ENCODE data around the gene COX15.
"Not testable (repeated sequence)": the region's sequence is repeated elsewhere in the genome, so short reads cannot be mapped to it uniquely, and the experiment has no call there.

COX15 gene

DNA sequence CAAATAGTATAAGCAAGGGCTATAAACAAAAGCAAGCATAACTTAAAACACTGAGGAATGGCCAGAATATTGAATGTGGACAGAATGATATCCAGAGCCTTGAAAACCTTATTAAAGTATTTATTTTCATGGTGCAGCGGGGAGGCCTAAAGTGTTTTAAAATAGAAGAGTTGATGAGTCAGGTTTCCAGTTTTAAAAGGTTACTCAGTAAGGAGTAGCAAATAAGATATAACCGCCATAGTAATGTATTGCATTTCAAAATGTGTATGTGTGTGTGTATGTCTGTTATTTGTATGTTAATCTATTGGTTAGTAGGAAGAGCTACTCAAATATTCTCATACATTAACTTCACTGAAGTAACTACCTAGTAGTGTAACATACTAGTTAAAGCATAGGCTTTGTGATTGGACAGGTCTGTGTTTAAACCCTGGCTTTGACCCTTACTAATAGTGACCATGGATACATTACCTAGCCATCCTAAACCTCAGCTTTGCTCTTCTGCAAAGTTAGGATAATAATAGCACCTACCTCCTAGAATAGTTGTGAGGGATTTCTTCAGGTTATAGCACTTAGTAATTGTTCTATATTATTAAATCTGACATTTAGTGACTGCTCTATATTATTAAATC is 17.0 kb upstream of the COX15 start:
- no peak for TF ChIP-seq CTCF (IDR thresholded peaks at IDR 0.05; ENCODE audit: low read depth, low read length)
- H3K27ac ChIP-seq: no peak overlapping the region
- H3K9me3 ChIP-seq (ENCODE audit: severe bottlenecking): no peaks in the 10 kb centered on the region
- no peak overlapping the region for H3K4me3 ChIP-seq (ENCODE audit: low read depth, low read length)
- no peaks in the 10 kb centered on the region for H3K27me3 ChIP-seq (ENCODE audit: insufficient read depth, low read depth, severe bottlenecking)
- H3K36me3 ChIP-seq: peaks cover 68% of the 10 kb centered on the region
- DNase-seq: no peak

GRCh38 chr10:99746166-99746565 is 14.2 kb upstream of the COX15 start:
- not testable (repeated sequence) for H3K27ac ChIP-seq; DNase-seq; H3K9me3 ChIP-seq (ENCODE audit: severe bottlenecking); H3K4me3 ChIP-seq (ENCODE audit: low read depth, low read length); H3K27me3 ChIP-seq (ENCODE audit: insufficient read depth, low read depth, severe bottlenecking)
- peaks cover 82% of the 10 kb centered on the region for H3K36me3 ChIP-seq

- Histone ChIP-seq H3K4me3 (ENCODE audit: low read depth, low read length) (no peak overlapping the region), H3K27ac (no peak overlapping the region), H3K9me3 (ENCODE audit: severe bottlenecking) (peaks cover 4% of the 10 kb centered on the region), H3K27me3 (ENCODE audit: insufficient read depth, low read depth, severe bottlenecking) (no peaks in the 10 kb centered on the region), H3K36me3 (peaks cover 87% of the 10 kb centered on the region)
- no peak for DNase-seq
- no peak for TF ChIP-seq CTCF (IDR thresholded peaks at IDR 0.05; ENCODE audit: low read depth, low read length)
Observed at GRCh38 chr10:99743841-99744240, 11.9 kb upstream of the COX15 start.

DNA sequence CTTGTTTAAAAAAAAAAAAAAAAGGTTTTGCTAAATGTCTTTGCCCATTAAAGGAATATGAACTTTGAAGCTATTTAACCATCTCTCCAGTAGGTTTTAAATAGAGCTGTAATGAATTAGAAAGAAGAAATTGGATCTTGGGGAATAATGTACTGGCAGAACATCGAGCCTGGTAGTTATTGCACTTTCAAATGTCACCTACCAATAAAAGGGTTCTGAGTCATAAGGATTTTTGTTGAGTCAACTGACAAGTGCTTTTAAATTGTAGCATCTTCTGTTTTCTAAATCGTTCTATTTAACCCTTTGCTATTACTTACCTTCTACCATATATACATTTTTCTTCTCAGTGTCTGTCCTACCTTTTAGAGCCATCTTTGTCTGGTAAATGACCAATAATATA is 10.8 kb upstream of the COX15 start:
- no peaks in the 10 kb centered on the region for H3K27me3 ChIP-seq (ENCODE audit: insufficient read depth, low read depth, severe bottlenecking)
- no peak overlapping the region for H3K4me3 ChIP-seq (ENCODE audit: low read depth, low read length)
- DNase-seq: no peak
- H3K27ac ChIP-seq: no peak overlapping the region
- no peak for TF ChIP-seq CTCF (IDR thresholded peaks at IDR 0.05; ENCODE audit: low read depth, low read length)
- peaks cover 4% of the 10 kb centered on the region for H3K9me3 ChIP-seq (ENCODE audit: severe bottlenecking)
- peaks cover 83% of the 10 kb centered on the region for H3K36me3 ChIP-seq

- Histone ChIP-seq H3K27me3 (ENCODE audit: insufficient read depth, low read depth, severe bottlenecking) (no peaks in the 10 kb centered on the region), H3K27ac (no peak overlapping the region), H3K9me3 (ENCODE audit: severe bottlenecking) (peaks cover 4% of the 10 kb centered on the region), H3K4me3 (ENCODE audit: low read depth, low read length) (no peak overlapping the region), H3K36me3 (peaks cover 83% of the 10 kb centered on the region)
- no peak for TF ChIP-seq CTCF (IDR thresholded peaks at IDR 0.05; ENCODE audit: low read depth, low read length)
- DNase-seq: no peak
Observed at GRCh38 chr10:99742254-99742653, 10.3 kb upstream of the COX15 start.

- peaks cover 4% of the 10 kb centered on the region for H3K9me3 ChIP-seq (ENCODE audit: severe bottlenecking)
- H3K36me3 ChIP-seq: peaks cover 75% of the 10 kb centered on the region
- no peak for DNase-seq
- no peak for TF ChIP-seq CTCF (IDR thresholded peaks at IDR 0.05; ENCODE audit: low read depth, low read length)
- H3K4me3 ChIP-seq (ENCODE audit: low read depth, low read length): no peak overlapping the region
- no peak overlapping the region for H3K27ac ChIP-seq
- no peaks in the 10 kb centered on the region for H3K27me3 ChIP-seq (ENCODE audit: insufficient read depth, low read depth, severe bottlenecking)
Observed at GRCh38 chr10:99740933-99741559, 9.1 kb upstream of the COX15 start.
